Vagina (tissue), 2 donors: ENCODE measurements around the gene KLRF1.

ENCODE experiments used
- CTCF ChIP-seq, 3 experiments: fragments of 450-650 bp in 2 of 3; fragments of 200-600 bp in 1 of 3; sonication (generic) in 1 of 3; IDR thresholded peaks; one replicate each; pipeline ENCODE4 v1.5.1; 2017 to 2019; ENCODE audit warnings: antibody characterized with exemption in 3 of 3, mild to moderate bottlenecking in 2 of 3, moderate library complexity in 2 of 3
- POLR2AphosphoS5 ChIP-seq, 2 donors: sonication (generic); formaldehyde crosslinking; IDR thresholded peaks; one replicate each; pipeline ENCODE4 v1.9.0; 2017; ENCODE audit warnings: antibody characterized with exemption in 2 of 2, mild to moderate bottlenecking in 2 of 2, low read depth in 1 of 2; ENCODE audit not compliant: insufficient read depth in 1 of 2

- TF ChIP-seq CTCF (IDR thresholded peaks at IDR 0.05) (no peak), POLR2AphosphoS5 (IDR thresholded peaks at IDR 0.05; ENCODE audit: insufficient read depth in 1 of 2, low read depth in 1 of 2) (no peak)
Measured at GRCh38 chr12:9880532-9881078, 53.3 kb downstream of the KLRF1 start.
